GM21528 (cell line): ENCODE measurements around the gene HMOX1.
"Not testable (repeated sequence)": the region's sequence is repeated elsewhere in the genome, so short reads cannot be mapped to it uniquely, and the experiment has no call there.

Source experiments
- ATAC-seq: cut with Tn5 transposase; IDR thresholded peaks from one replicate; pipeline ENCODE4 v1.9.1; 2021; ENCODE audit warnings: mild to moderate bottlenecking, moderate library complexity; ENCODE audit not compliant: unreplicated experiment, low FRiP score

HMOX1 gene

GRCh38 chr22:35430897-35431322, 50.0 kb downstream of the HMOX1 start:
- ATAC-seq = no peak

- ATAC-seq = no peak
Observed at GRCh38 chr22:35431483-35432227, 50.8 kb downstream of the HMOX1 start.

GRCh38 chr22:35432228-35432905, 51.5 kb downstream of the HMOX1 start:
- no peak for ATAC-seq

DNA sequence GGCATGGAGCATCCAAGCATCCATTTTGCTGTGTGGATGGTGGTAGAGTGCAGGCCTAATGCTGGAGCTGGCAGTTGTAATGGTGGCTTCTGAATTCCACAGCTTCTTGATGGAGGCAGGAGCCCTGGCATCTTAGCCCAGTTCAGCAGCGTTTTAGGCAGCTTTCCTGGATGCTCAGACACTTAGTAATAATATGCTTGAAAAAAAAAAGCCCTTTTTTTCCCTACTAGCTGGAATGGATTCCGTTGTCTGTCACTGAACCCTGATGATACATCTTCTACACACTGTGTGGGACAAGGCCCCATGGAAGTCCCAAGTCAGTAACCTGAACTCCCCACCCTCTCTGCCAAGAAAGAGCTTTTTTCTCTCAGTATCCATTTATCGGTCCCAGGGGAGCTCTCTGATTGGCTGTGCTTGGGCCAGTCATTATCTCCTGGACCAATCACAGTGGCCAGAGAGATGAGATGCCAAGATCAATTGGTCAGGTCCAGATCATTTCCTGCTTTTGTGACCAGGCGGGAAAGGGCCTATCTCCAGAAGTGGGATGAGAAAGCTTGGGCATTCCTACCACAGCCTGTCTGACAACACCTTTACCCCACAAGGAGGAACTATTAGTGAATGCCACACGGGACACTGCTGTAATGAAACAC, 53.3 kb downstream of the HMOX1 start:
- no peak for ATAC-seq

DNA sequence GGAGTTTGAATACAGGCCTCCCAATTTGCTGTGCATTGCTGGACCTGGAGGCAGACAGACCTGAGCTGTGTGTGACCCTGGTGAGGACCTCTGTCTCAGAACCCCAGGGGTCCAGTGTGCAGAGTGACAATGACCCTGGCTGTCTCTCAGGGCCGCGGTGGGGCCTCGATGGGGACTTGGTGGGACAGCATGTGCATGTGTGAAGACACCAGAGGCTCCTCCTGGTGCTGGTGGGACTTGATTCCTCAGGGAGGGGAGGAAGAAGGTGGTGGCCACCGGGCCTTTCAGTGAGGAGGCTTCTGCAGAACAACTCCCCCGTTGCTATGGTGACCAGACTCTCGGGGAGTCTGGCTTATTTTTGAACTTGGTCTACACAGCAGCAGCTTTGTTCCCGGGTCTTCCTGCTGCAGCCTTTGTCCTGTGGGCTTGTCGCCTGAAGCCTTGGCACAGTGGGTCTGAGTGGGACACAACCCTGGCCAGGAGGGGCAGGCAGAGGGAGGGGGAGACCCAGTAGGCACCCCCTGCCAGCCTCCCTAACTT, 54.4 kb downstream of the HMOX1 start:
- ATAC-seq = no peak

DNA sequence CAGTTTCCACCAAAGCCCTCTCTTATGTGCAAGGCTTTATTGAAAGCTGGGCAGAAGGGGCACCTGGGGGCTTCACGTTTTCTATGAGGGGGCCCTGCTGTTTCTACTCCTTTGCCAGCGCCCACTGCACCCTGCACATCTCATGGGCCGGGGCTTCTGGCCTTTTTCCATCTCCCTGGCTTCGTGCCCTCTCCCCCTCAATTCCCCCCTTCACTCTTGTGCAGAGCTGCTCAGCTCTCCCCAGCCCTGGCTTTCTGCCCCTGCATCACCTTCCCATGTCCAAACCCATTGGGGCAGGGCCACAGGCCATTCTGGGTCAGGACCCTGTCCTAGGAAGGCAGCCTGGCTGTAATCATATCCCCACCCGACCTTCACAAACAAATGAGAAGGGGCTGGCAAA, 55.5 kb downstream of the HMOX1 start:
- no peak for ATAC-seq

DNA sequence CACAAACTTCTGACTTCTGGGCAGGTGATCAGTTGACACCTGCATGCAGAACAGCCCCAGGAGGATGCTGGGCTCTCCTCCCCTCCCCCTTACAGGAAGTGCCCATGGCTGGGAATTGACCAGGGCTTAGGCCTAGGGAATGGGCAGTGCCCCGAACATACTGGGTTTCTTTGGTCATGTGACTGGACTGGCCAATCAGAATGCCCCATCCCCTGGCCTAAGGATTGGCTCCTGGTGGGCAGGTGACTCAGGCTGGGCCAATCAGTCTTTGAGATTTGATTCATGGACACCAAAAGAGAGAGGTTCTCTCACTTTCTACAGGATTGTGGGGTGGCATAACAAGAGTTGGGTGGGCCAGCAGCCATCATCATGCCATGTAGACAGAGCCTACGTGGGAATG, 56.2 kb downstream of the HMOX1 start:
- ATAC-seq = no peak

DNA sequence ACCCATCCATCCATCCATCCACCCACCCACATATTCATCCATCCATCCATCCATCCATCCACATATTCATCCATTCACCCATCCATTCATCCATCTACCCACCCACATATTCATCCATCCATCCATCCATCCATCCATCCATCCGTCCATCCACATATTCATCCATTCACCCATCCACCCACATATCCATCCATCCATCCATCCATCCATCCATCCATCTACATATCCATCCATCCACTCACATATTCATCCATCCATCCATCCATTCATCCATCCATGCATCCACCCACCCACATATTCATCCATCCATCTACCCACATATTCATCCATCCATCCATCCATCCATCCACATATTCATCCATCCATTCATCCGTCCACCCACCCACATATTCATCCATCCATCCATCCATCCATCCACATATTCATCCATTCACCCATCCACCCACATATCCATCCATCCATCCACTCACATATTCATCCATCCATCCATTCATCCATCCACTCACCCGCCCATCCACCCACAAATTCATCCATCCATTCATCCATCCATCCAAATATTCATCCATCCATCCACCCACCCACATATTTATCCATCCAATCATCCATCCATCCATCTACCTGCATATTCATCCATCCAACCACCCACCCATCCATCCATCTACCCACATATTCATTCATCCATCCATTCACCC, 57.9 kb downstream of the HMOX1 start:
- ATAC-seq = not testable (repeated sequence)

DNA sequence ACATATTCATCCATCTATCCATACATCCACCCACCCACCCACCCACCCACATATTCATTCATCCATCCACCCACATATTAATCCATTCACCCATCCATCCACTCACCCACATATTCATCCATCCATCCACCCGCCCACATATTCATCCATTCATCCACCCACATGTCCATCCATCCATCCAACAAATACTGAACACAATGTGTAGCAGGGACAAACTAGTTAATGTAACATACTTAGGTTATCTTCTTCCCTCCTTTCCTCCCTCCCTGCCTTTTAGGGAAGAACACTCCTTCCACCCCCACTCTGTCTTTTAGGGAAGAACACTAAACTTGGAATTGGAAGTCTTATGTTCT, 58.4 kb downstream of the HMOX1 start:
- no peak for ATAC-seq

DNA sequence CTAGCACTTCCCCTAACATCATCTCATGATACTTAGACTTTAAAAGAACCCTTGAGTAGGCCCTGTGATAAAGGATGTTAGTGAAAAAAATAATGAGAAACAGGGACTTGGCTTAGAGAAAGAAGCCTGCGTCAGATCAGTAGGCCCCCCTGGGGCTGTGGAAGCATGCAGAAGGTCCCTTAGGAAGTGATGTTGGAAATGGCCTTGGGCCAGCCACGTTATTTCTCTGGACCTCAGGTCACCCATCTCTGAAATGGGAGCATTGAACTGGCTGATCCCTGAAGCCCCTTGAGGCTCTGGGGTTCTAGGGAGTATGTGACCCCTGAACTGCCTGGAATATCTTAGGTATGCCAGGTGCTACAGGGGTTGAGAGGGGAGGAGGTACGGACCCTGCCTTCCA, 59.2 kb downstream of the HMOX1 start:
- ATAC-seq = no peak

- ATAC-seq = no peak
Observed at GRCh38 chr22:35441489-35442100, 60.7 kb downstream of the HMOX1 start.

- no peak for ATAC-seq
Observed at GRCh38 chr22:35442471-35442870, 61.6 kb downstream of the HMOX1 start.

DNA sequence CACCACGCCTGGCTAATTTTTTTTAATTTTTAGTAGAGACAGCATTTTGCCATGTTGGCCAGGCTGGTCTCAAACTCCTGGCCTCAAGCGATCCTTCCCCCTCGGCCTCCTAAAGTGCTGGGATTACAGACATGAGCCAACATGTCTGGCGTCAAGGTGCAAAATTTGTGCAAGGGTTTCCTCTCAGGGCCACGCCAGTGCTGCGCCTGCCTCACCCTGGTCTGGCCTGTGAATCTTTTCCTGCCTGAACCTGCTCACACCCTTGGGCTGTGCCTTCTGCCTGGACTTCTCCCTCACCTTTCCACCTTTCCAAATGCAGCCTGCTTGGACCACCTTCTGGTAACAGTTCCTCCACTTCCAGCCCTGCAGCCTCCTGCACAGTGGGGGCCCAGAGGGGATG, 62.4 kb downstream of the HMOX1 start:
- ATAC-seq = no peak
